GM21576 (cell line): ENCODE results near the gene TREML1.
"Not testable (repeated sequence)": the region's sequence is repeated elsewhere in the genome, so short reads cannot be mapped to it uniquely, and the experiment has no call there.

Experiments used
- ATAC-seq: cut with Tn5 transposase; IDR thresholded peaks from one replicate; pipeline ENCODE4 v1.9.1; 2021; ENCODE audit warnings: mild to moderate bottlenecking, moderate library complexity; ENCODE audit not compliant: unreplicated experiment

Gene TREML1

DNA sequence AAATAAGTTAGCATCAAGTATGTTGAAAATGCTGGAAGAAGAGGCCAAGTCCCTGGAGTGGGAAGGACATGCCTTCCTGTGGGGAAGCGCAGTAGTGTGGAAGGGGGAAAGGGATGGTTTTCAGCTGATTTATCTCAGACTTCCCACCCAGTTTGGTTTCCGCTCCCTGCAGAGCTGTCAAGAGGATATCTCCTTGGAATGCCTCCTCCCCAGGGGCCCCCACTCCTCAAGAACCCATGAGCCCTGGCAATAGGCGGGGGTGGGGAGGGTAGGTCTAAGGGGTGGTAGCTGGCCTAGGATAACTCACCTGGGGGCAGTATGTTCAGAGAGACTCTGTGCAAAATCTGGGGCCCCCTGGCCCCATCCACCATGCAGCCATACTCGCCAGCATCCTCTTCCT is 696 bp downstream of the TREML1 start:
- no peak for ATAC-seq

DNA sequence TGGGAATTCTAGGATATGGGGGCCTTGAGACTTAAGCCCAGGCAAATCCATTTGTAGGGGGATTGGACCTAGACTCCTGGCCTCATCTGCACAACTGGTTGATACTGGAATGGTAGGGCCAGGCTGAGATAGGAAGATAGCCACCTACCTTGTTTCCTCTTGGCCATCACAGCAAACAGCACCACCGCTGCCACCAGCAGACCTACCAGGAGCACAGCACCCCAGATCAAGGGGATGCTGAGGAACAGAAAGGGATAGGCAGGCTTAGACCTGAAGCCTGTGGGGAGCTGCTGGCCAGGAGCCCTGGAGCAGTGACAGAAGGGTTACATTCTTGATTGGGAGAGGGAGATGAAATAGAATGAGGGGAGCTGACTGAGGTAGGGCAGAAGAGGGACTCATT is 3.5 kb downstream of the TREML1 start:
- ATAC-seq: no peak

DNA sequence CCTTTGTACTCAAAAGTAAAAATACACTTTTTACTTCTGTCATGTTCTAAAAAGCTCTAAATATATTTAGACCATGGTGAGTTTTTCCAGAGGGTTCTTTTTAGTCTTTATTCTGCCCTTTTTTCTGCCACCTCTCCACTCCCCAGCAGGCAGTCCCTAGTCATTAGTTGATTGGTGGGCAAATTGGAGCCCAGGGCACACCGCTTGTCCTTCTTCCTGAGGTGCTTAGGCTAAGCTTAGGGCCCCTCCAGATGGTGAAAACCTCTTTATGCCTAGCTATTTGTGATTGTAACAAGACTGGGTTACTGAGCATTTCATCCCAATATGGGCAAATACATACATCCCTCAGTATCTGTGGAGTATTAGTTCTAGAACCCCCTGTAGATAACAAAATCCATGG is 6.2 kb downstream of the TREML1 start:
- no peak for ATAC-seq

- no peak for ATAC-seq
Measured at GRCh38 chr6:41136911-41137310, 17.2 kb downstream of the TREML1 start.

GRCh38 chr6:41135062-41135832 is 18.9 kb downstream of the TREML1 start:
- ATAC-seq: no peak

DNA sequence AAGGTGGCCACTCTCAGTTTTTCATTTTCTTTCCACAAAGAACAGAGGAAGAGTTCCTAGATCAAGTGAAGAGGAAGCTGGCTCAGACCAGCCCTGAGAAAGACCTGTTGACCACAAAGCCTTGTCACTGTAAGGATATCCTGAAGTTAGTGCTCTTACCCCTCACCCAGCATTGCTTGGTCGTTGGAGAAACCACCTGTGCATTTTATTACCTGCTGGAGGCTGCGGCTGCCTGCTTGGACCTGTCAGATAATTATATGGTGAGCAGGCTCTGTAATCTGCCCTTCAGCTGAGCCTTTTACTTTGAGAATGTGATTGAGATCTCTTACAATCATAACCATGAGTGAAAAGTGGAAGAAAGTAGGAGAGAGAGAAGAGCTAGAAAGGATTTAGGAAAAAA is 21.9 kb downstream of the TREML1 start:
- ATAC-seq: no peak

DNA sequence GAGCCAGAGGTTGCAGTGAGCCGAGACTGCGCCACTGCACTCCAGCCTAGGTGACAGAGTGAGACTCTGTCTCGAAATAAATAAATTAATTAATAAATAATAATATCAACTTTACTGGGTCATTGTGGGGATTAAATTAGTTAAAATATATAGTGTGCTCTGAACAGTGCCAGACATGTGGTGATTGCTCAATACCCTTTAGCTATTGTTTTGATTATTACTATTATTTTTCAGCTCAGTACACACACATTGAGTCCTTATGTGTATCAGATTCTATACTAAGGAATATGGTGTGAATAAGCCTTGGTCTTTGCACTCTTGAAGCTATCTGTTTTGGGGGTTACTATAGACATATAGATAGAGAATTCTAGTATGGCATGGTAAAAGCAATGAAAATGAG is 28.9 kb downstream of the TREML1 start:
- ATAC-seq: no peak

GRCh38 chr6:41122918-41123317 is 31.2 kb downstream of the TREML1 start:
- ATAC-seq: no peak

- ATAC-seq: no peak
Measured at GRCh38 chr6:41122373-41122772, 31.8 kb downstream of the TREML1 start.

DNA sequence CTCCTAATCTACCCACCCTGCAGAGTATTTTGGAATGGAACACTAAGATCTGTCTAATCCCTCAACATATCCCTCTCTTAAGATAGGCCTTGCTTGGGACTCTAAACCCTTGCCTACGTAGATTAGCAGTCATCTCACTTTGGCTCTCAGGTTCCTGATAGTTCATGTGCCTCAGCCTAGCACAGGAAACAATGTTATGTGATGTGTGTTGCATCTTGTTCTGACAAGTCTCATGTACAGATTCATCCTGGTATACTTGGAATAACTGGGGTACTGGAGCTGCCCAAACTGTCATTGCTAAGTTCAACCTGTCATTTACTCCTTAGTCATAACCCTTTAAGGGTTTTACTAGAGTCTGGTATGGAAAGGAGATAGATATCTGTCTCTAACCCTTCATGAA is 34.1 kb downstream of the TREML1 start:
- no peak for ATAC-seq

DNA sequence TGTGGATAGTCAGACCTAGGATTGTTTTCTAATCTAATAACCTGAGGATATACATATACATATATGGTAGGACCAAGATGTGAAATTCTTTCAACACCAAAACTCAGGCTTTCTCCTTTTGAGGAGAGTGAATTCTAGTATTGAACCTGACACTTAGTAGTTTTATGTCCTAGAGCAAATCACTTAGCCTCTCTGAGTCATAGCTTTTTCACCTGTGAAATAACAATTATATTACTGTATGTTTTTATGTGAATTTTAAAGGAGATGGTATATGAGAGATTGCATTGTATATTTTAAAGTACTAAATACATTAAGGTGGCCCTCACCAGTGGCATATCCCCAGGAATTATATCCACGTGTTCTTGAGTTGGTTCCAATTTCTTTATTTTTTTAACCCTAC is 34.6 kb downstream of the TREML1 start:
- ATAC-seq: no peak

DNA sequence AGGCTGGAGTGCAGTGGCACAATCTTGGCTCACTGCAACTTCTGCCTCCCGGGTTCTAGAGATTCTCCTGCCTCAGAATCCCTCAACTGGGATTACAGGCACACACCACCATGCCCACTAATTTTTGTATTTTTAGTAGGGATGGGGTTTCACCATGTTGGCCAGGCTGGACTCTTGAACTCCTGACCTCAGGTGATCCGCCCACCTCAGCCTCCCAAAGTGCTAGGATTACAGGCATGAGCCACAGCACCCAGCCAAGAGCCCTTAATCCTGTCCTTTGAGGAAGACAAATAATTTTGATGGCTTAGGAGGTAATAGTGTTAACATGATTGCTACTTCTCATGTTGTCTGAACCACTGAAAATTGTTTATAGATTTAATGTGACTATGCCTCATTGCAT is 39.1 kb downstream of the TREML1 start:
- not testable (repeated sequence) for ATAC-seq

- ATAC-seq: no peak
Measured at GRCh38 chr6:41111017-41111416, 43.1 kb downstream of the TREML1 start.

GRCh38 chr6:41103847-41104246 is 50.3 kb downstream of the TREML1 start:
- no peak for ATAC-seq

DNA sequence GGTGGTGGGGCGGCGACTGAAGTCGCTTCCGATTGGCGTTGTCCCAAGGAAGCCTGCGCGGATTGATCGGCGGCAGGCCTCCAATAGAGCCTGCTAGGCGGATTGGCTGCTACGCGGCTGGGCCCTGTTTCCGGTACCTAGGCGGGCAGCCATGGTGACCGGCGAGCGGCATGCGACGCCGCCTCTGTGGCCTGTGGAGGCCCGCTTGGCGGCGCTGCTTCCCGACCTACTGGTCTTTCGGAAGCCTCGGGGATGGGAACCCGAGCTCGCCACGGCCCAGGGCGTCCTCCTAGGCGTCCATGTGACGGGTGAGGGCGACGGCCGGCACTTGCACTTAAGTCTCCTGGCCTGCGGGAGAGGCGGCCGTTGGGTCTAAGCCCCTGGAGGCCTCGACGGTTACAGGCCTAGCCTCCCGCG is 53.3 kb downstream of the TREML1 start:
- no peak for ATAC-seq
